GM21367 (cell line): ENCODE measurements around the gene GPR87.
A peak's percentile ranks its signal among the peaks of the same experiment; 100 is the strongest.

ENCODE experiments used
- ATAC-seq: cut with Tn5 transposase; IDR thresholded peaks from one replicate; pipeline ENCODE4 v1.9.1; 2021; ENCODE audit not compliant: unreplicated experiment

GPR87 gene, protein sequence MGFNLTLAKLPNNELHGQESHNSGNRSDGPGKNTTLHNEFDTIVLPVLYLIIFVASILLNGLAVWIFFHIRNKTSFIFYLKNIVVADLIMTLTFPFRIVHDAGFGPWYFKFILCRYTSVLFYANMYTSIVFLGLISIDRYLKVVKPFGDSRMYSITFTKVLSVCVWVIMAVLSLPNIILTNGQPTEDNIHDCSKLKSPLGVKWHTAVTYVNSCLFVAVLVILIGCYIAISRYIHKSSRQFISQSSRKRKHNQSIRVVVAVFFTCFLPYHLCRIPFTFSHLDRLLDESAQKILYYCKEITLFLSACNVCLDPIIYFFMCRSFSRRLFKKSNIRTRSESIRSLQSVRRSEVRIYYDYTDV

DNA sequence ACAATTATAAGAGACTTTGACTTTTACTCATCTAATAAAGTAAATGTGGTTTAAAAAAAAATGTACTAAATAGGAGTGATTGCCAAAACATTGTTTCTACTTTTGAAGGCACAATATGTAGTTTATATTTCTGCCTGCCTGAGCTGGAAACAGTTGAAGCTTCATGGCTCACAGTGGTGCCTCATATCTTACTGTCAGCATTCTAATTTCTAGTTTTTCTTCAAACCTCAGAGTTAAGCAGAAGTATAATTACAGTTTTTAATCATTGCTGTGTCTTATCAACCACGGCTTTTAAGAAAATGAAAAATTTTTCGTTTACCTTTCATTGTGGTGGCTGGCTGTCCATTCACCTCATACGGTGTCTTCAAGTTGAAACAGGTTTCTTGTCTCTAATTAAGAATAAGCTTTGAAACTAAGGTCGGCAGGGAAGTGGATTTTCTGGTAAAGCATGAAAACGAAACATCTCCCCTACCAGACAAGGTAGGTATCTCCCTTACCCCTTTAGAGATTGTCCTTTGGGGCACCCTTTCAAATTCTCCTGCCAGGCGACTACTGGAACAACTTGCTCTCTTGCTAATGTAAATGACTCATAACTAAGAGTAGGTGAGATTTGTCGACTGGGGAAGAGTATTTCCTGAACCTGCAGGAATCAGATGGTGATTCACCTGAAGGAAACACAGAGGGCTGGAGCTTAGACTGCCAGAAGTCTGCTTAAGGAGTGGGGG lies at the start of gene GPR87:
Gene GPR87, minus strand, starts transcription at position 554 of the 725 bp plus-strand sequence. CDS start 16,720 bp downstream, outside the sequence.
- ATAC-seq: no peak

DNA sequence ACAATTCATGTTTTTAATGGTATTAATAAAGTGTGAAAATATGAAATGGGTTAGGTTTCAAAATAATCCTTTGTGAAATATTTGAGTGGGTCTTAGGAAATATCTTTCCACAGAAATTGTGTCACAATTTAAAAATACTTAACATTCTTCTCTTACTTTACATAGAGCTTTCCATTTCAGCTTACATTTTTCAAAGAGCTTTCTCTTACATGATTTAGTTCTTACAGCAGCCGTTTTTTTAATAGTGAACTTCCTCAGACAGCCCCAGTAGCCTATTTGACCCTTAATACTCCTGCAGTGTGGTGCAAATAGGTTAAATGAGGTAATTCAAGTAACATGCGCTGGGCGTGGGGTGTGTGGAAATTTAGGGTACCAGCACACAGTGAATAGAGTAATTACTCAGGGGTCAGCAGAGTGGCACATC lies 46.1 kb upstream of the GPR87 start:
- ATAC-seq: no peak

DNA sequence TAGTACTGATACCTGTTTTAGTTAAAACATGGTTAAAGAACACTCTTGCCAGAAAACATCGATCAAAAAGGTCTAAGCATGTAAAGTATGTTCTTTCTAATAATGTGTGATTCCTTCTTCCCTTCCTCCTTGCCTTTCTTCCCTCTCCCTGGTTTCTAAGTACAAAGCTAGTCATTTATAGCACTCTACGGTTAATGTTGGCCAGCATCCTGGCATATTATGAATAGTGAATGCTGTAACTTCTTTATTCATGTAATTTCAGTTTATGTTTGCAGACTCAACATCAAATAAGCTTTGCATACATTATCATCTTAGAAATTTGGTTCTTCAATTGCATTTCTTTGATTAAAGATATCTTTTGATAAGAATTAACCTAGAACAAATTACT lies 40.8 kb upstream of the GPR87 start:
- no peak for ATAC-seq

DNA sequence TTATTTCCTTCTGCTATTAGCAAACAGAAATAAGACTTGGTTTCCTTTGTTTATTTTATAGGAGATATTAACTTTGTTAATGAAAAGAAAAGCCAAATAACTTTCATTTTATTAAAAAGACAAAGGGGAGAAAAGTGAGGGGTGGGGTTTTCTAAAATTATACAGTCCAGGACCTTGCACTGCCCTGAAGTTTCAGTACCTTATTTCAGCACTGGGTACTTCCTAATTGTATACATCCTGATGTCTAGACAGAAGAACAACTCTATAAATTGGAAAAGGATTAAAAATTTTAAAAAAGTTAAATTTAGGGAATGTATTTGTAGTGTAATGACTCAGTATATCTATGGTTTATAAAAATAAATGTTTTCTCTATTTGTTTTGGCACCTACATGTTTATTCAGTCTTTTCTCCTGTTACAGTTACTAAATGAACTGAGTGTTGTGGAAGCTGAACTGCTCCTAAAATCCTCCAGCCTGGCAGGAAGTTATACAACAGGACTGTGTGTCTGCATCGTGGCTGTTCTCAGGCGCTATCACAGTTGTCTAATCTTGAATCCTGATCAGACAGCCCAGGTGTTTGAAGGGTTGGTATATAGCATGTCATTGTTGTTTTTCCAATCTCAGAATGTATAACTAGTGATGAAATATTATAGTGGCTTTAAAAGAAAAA lies 40.3 kb upstream of the GPR87 start:
- no peak for ATAC-seq

DNA sequence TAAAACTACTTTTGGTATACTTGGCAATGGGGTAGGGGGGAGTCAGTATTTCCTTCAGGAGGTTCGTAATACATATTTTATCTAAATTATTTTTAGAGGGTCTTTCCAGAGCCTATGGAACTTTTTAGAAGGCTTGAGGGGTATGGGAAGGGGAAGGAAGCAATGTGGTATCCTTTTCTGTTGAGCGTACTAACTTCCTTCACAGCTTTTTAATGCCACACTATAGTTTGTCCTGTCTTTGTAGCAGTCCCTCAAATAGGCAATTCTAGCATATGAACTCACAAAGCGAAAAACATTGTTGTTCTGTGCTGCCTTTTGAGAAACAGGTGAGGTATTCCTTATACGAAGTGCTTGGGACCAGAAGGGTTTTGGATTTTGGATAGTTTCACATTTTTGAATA lies 35.0 kb upstream of the GPR87 start:
- peak; percentile 4 for ATAC-seq

DNA sequence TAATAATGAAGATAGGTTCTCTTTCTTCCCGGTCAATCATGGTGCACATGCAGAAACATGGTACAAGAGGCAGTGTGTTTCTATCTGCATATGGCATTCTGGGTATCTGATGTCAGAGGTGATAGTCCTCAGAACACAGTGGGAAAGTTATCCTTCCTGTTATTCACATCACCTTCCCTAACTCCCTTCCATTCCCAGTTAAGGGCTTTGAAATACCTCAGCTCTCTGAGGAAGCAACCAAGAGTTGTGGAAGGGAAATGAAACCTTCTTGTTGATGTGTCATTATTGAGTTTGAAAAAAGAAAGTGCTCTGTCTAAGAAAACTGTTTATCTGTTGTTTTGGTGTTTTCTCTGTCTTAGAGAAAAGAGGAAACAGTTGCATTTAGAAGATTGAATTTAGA lies 34.6 kb upstream of the GPR87 start:
- ATAC-seq: peak; percentile 79

DNA sequence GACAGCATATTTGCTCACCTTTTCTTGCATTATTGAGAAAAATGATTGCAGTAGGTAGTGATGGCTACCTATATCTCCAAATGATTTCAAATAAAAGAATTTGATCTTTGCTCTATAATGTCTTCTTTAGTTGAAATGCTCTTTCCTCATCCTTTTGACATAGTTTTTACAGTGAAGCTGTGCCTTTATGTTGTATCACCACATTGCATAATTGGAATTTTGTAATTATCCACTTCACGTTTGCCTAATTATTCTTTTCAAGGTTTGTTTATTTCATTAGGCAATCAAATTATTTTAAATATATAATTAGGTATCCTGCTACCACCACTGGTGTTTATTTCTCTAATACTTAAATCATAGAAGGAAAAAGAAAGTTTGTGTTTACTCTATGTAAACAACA lies 34.0 kb upstream of the GPR87 start:
- no peak for ATAC-seq

DNA sequence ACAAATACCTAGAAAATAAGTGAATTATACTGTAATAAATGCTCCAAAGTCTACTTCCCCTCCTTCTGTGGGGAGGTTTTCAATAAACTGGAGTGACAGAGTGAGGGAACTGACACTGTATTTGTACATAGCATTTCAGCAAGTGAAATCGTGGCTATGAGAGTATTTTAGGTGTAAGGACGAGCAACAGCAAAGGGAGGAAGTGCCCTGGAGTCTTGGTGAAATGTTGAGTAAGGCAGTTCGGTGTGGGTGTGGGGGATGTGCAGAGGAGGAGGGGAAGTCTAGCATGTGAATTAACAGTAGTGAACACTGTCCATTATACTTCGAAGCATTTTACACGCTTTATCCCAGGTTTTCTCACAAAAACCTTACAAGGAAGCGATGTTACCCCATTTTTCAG lies 30.8 kb upstream of the GPR87 start:
- no peak for ATAC-seq

DNA sequence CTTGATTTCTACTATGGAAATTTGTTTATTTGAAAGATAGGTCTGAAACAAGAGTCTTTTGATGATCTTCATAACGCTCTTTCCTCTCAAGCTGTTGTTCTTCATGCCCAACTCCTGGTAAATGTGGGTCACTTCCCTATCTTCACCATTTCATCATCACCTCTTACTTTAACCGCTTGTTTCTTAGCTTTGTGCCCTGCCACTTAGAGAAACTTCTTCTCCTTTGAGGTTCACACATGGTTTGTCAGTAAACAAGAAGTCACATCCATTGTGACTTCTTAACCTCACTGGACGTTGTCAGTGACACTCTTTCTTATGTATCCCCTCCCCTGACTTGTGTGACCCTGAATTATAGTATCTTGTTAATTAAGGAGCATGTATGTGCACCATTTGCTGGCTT lies 29.7 kb upstream of the GPR87 start:
- ATAC-seq: no peak

DNA sequence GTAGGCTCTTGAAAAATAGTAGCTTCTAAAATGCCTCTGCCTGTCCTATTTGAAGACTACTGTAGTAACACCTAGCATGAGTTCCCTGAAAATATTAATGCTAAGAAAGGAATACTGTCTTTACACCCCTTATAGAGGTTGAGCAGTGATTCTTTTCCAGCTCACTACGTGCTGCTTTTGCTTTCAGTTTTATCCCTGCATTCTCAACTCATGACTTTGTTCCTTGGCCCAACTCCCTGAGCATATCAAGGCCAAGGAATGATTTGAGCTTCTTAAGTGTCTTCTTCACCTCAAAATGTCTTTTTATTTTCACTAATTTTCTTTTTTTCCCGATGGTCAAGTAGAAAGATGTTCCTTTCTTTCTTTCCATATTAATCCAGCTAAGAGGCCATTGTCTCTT lies 29.2 kb upstream of the GPR87 start:
- ATAC-seq: no peak

DNA sequence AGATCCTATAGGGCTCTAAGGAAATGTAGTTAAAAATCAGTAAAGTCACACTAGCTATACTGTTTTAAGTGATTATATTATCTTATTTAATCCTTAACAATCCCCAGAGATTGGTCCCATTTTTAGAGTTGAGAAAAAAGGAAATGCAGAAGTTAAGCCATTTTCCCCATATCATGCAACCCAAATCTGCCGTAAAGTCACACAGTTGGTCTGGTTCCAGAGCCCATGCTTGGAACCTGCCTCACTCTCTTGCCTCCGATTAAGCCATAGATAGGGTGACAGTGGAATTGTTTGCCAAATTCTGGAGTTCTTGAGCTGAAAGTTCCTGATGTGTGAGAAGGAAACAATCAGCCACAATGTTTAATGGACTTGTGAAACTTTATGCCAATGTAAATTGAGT lies 15.1 kb upstream of the GPR87 start:
- ATAC-seq: no peak

DNA sequence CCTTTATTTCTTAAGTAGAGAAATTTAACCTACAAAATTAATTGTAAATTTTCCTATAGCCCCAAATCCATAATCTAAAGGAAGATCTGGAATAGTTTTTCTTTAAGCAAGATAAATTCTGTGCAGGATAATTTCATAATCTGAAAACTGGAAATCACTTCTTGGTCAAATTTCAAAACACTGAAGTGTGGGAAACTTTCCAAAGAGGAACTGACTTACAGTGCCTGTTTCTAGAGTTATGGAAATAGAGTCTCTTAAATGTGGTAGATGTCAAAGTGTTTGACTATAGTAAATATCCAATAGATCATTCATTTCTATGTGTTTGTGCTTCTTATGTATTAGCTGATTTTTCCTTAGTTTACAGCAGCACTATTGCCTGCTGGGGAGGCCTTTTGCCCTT lies 14.3 kb upstream of the GPR87 start:
- ATAC-seq: no peak

DNA sequence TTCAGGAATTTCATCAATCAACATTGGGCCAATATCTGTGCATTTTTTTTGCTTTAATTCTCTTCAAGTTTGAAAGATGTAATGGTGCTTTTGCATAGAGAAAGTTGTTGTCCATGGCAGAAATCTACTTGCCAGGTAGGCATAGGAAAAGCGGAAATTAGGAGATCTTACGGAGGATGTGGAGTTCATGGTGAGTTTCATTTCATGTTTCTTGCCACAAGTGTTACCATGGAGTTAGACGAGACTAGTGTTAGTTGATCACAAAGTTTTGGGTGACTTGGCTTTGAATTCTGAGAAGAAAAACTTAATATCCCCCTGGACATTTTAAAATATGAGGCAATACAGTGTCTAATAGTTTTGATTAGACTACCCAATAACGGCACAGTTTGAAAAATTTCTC lies 13.8 kb upstream of the GPR87 start:
- ATAC-seq: no peak

DNA sequence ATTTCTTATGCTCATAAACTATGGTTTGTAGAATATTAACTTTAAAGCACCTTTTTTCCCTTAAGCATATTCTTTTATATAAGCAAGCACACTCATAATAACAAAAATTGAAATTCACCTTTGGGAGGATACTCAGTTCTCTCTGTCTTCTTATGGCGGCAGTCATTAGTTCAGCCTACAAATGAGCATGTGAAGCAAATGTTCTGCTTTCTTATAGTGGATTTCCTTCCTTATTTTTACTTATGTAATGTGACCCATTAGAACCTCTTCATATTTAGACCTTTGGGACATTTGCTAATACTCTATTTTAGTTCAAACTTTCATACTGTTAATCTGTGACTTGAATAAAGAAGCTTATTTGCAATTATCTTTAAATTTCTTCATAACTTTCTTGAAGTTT lies 12.7 kb upstream of the GPR87 start, which contains the start of gene P2RY13:
Gene P2RY13, minus strand, starts transcription at position 187 of the 400 bp plus-strand sequence. Its CDS starts 21 bp downstream, at position 166.
- no peak for ATAC-seq

DNA sequence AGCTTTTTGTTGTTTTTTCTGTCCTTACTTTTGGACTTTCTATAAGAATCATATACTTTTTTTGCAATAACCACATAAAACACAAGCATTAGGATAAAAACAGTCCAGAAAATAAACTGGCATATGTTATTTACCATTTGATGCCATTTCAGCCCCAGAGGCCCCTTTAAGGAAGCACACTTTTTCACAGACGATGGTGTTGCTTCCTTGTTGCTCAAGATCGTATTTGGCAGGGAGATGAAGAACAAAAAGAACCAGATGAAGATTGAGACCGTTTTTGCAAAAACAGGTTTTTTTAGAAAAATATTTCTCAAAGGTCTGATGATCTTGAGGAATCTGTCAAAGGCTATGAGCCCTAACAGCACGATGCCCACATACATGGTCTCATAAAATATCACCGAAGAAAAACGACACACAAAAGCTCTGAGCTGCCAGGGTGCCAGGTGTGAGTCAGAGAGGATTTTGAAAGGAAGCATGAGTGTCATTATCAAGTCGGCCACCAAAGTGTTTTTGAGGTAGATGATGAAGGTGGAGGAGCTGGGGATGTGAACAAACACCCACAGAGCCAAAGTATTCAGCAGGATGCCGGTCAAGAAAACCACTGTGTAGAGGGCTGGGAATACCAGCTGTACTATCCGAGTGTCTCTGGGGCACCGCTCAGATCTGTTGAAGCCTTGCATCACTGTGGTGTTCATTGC lies 11.8 kb upstream of the GPR87 start:
- ATAC-seq: no peak

DNA sequence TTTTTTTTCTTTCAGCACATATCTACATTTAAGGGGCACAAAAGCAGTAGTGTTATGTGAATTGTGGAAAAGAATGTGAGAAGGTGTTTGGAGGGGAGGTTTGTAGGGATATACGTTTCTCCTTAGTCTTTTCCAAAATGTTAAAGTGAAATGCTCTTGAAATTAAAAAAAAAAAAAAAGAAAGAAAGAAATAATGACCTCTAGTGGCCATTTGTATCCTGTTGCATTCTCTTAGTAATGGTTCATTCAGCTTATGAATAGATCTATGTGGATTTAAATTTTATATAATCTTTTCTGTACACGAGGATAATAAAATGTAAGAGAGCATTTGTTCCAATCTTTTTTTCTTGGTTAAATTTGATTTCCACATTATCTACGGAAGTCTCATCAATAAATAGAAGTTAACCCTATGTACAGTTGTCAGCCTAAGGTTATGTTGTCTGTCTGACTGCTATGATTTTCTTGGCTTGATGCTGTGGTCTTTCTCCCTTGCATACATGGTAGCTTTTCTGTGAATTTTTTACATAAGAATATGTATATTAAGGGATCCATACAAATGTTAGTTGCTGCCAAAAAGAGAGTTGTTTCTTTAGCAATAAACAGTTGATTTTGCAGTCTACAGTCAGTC lies 11.1 kb upstream of the GPR87 start:
- ATAC-seq: no peak

DNA sequence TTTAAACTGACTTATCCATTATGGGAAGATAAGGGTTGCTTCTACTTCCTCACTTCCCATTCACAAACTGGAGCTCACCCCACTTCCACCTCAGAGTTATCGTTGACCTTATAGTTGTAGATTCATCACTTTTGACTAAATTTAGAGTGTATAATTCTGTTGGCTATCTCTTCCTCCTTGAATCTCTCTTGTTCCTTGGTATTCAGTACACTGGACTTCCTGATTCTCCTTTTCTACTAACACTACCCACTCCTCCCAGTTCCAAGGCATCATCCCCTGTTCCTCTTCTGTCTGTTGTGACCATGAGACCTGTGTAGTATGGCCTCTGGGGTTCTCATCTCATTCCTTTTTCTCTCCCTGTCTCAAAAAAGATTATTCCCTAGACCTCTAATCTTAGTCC lies 5.9 kb upstream of the GPR87 start:
- ATAC-seq: no peak

DNA sequence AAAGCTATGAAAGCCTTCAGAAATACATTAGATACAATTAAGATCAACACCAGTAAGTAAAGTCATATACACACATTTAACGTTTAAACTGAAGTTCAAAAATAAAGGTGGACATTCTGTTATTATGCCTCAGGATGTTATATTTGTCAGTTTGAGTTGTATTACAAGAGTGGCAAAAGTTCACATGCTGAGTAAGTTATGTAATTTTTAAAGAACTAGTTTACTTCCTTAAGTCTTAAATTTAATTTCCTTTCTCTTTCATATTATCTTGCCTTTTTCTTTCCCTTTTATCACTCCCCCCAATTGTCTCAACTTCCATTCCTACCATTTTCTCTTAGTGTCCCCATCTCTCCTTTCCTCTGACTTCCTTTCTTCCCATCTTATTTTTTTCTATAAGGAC lies 4.9 kb upstream of the GPR87 start:
- ATAC-seq: no peak

DNA sequence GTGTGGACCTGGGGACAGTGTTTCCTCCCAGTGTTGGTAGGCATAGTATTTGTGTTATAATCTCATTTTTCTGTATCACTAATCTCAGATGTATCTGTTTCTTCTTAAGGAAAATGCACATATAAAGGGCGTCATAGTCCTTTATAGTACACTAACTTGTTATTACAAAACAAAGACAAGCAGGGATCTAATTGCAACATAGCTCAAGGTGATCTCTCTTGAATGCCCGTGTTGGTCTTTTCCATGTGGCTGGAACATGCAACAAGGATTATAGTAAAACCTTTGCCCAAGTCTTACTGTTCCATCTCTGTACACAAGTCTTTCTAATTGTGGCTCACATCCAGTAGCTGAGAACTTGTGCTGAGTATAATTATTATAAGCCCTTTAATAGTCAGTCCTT lies 3.5 kb upstream of the GPR87 start:
- ATAC-seq: no peak

DNA sequence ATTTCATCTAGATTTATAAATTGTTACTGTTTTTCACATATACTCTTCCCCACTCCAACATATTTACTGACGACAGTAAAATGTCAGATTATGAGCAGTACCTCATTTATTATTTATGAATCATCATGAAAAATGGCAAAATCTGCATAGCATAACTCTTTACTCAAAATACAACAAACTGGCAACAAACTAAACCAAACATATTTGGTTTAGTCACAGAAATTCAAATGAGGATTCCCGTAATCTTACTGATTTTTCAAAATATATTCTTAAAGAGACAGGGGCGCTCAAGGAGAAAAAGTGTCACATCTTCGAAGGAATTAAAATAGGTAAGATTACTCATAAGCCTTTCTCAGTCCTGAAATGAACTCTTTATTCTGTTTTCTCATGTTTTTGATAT lies 3.0 kb upstream of the GPR87 start:
- no peak for ATAC-seq

DNA sequence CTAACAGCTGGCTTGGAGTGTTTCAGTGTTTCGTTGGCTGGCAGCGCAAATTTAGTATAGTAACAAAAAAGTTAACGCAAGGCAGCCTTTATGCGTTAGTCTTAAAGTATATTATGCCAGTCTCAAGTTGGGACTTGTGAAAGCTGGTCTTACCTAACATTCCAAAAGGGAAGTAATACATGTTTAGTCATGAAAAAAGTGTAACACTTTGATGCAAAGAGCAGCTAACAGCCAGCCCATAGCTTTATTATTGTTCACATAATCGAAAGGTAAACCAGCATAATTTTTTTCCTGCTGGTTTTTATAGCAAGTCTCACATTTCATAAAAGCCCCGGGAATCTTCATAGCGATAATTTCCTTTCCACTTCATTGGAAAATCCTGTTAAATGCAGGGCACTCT lies 2.4 kb upstream of the GPR87 start:
- ATAC-seq: no peak
